ENCODE data around the gene PNPLA7.

- no peak for TF ChIP-seq CTCF (IDR thresholded peaks at IDR 0.05)
- no peak for TF ChIP-seq POLR2A (IDR thresholded peaks at IDR 0.05)
These were observed 114.8 kb downstream of the PNPLA7 start for GRCh38 chr9:137435381-137435891.
